HG02610 (cell line): ENCODE results near the gene DCLK2.
A peak's percentile ranks its signal among the peaks of the same experiment; 100 is the strongest.

Source experiments
- ATAC-seq: cut with Tn5 transposase; IDR thresholded peaks from one replicate; pipeline ENCODE4 v1.9.1; 2021; ENCODE audit warnings: mild to moderate bottlenecking, moderate library complexity; ENCODE audit not compliant: unreplicated experiment

Gene DCLK2

DNA sequence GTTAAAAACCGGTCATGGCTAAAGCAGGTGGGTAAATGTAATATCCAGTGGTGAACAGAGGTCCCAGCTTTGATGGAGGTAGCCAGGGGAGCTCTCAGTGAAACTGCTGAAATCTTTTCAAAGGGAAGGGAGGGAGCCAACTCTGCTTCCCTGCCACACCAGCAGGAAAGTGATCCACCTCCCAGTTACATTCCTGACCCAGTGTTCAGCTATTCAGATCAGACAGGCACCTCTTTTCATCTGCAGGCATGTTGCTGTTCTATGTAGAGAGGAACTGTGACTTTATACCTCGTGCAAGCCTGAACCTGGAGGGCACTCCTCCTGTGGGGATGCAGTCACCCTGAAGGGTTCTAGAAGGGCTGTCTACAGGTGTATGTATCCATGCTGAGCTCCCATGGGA lies 37.6 kb downstream of the DCLK2 start:
- no peak for ATAC-seq

GRCh38 chr4:150116506-150116905 lies 38.3 kb downstream of the DCLK2 start:
- no peak for ATAC-seq

GRCh38 chr4:150117094-150117493 lies 38.8 kb downstream of the DCLK2 start:
- no peak for ATAC-seq

- no peak for ATAC-seq
Measured at GRCh38 chr4:150117629-150118028, 39.4 kb downstream of the DCLK2 start.

- no peak for ATAC-seq
Measured at GRCh38 chr4:150119492-150119891, 41.2 kb downstream of the DCLK2 start.

DNA sequence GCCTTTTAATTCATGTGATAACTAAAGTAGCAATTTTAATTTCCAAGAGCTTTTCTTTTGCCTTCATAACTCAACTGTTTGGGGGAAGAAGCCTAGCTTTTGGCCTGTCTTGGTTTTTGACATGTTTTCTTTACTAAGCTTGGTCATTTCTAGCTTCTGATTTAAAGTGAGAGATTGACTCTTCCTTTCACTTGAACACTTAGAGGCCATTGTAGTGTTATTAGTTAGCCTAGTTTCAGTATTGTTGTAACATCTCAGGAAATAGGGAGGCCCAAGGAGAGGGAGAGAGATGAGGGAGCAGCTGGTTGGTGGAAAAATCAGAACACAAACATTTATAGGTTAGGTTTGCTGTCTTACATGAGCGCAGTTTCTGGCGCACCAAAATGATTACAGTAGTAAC lies 44.8 kb downstream of the DCLK2 start:
- no peak for ATAC-seq

- no peak for ATAC-seq
Measured at GRCh38 chr4:150123796-150124677, 45.8 kb downstream of the DCLK2 start.

DNA sequence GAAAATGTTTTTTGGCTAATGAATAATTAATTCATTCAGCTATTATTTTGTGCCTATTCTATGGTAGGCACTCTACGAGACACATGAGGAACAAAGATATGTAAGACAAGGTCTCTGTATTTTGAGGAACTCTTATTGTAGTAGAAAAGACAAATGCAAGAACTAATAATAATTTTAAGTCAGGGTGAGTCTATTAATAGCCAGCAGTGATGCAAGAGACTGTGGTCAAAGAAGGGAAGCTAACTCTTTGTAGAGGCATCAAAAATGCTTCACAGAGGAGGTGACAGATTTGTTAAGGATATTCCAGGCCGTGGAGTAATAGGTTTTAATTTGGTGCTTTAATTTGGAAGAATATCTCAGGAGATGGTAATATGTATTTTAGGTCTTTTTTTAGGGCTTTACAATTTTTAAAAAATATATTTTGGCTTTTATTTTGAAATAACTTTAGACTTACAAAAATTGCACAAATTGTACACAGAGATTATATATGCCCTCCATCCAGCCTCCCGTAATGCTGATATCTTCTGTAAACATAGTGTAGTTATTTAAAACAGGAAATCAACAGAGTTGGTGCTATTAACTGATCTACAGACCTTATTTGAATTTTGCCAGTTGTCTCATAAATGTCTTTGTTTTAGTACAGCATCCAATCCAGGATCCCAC lies 48.1 kb downstream of the DCLK2 start:
- peak; percentile 13 for ATAC-seq

DNA sequence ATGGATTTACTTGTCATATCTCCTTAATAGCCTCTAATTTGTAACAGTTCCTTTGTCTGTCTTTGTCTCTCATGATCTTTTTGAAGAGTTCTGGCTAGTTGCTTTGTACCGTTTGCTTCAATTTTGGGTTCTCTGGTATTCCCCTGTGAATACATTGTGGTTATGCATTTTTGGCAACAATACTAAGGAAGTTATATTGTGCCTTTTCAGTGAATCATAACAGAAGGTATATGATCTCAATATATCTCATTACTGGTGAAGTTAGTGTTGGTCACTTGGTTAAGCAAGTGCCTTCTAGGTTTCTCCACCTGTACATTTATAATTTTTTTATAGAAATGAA lies 48.6 kb downstream of the DCLK2 start:
- ATAC-seq: peak; percentile 86

DNA sequence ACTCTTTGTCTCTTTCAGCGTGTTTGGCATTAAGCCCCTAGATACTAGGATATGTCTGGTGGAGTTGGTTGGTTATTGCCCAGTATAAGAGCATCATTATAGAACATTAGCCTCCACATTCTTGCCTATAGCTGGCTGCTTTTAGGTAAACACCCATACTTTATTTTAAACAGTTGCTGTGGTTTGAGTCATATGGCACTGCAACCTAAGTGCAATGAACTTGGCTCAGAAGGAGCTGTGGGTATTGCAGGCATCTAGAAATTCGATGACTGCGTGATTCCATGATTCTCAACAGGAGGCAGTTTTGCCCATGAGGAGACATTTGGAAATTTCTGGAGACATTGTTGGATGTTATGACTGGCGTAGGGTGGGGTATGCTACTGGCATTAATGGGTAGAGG lies 49.5 kb downstream of the DCLK2 start:
- no peak for ATAC-seq

GRCh38 chr4:150130933-150131332 lies 52.7 kb downstream of the DCLK2 start:
- ATAC-seq: no peak

- ATAC-seq: no peak
Measured at GRCh38 chr4:150131581-150132228, 53.5 kb downstream of the DCLK2 start.

DNA sequence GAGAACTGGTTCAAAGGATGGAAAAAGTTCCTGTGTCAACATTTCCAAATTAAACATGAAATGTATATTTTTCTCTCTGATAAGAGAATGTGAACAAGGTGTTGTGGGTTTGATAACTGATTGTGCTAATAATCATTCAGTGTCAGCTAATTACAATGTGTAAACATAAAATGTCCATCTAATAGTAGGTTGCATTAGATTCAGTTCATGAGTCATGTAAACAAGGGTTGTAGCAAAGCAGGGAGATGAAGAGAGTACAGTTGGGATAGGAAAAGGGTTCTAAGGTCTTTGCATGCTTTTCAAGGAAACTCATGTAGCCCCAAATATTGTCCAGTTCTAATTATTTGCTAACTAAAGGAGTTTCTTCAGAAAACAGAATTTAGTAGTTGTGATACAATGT lies 55.4 kb downstream of the DCLK2 start:
- ATAC-seq: no peak

DNA sequence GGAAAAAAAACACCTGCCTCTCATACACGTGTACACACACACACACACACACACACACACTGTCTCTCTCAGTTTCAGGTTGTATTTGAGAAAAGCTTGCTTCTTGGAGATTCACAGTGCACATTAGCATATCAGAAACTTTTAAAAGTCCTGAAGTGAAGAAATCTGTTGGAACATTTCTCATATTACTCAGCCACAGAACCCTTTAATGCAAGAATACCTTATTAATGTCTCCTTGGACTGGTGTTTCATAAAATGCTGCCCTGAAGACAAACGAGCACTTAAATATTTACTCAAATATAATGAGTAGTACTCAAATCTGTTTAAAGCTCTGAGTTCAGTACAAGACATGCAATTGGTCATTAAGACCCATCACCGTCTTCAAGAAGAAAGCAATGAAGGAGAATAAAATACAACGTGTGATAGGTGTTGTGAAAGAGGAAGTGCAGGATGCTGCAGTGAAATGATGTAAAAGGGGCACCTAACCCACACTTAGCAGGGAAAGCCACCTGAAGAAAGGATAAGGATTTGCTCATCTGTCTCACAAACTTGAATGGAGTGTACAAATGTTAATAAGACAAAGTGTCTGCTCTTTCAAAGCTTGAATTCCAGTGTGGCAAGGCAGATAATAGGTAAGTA lies 57.0 kb downstream of the DCLK2 start:
- ATAC-seq: no peak

DNA sequence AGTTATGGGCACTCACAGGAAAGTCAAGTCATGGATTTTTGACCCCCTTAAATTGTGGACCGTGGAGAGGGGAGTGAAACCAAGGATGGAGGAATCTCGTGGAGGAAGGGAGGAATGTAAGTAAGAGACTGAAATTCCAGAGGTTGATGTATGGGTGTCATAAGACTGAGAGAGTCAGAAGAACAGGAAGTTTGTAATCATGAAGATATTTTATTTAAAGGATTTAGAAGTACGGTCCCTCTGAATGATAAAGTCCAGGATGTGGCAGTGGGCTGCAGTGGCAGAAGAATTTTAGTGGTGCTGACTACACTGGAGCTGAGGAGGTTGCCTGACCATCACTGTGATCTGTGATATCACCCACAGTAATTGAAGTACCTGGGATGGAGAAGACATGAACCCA lies 57.8 kb downstream of the DCLK2 start:
- no peak for ATAC-seq

DNA sequence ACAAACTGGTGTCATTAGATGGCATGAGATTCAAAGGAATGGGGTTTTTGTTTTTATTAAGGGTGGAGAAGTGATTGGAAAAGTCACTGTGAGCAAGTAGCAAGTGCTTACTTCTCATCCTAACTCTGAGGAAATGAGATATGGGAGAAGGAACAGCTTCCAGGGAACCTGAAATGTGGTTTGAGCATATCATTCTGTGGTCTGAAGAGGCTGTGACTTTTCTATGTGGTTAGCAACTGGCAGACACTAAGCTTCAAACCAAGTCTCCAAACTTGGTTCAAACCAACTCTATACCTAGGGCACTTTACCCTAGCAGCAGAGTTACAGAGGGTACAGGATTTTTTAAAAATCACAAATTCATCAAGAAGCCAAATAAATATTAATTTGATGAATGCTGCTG lies 58.2 kb downstream of the DCLK2 start:
- no peak for ATAC-seq

DNA sequence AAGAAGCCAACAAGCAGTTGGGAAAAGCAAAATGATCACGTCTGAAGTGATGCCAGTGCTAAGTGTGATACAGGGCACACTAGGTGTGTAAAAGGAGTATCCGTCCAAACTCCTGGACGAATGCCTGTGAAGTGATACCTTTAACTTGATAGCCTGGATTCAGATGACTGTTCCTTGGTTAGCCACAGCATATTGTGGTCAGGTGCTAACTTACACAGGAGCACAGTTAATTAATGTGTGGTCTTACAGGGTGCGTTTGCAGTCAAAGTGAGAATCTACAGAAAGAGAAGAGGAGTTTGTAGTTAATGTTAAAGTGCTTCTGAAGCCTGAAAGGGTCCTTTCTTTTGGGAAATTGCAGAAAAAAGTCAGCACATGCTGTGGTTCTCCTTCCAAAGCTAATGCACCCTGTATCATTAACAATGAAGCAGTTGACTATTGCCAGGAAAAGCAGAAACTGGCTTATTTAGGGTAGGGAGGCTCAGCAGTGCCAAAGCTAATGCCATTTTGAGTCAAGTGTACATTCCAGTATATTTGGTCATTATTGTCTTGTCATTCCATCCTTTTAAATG lies 61.1 kb downstream of the DCLK2 start:
- no peak for ATAC-seq

- no peak for ATAC-seq
Measured at GRCh38 chr4:150140774-150141400, 62.6 kb downstream of the DCLK2 start.

DNA sequence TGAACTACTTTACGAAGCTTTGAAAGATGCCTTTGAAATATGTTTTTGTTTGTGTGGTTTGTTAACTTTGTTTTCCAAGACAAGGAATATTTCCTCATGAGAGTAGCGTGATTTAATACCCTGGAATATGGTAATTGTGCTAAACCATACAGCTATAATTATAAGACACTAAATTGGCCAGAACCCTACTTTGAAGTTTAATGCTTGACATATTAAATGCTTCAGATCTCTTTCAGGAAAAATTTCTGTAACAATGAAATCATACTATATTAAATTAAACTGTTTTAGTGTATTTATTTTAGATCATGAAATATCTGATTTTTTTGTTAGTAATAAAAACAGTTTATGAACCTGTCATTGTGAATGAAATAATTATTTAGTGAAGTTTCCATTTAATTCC lies 63.5 kb downstream of the DCLK2 start:
- ATAC-seq: no peak

DNA sequence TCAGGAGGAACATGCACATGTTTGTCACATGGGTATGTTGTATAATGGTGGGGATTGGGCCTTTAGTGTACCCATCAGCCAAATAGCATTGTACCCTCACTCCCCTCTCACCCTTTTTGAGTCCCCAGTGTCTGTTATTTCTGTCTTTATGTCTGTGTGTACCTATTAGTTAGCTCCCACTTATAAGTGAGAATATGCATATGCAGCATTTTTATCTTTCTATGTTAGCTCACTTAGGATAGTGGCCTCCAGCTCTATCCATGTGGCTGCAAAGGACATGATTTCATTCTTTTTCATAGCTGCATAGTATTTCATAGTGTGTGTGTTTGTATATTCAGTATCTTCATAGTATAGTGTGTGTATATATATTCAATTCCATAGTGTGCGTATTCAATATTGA lies 64.6 kb downstream of the DCLK2 start:
- no peak for ATAC-seq
